Panc1 (cell line): ENCODE measurements around the gene PRKG1. TPM values are rescaled to one million over a fixed set of nuclear protein-coding genes. Genes with fewer than 3 reads are reported as not detected.

Experiments used
- ATAC-seq: fragments of 200-7000 bp; cut with Tn5 transposase; 2 replicates; pipeline ENCODE4 v1.9.1; 2020; ENCODE audit warnings: mild to moderate bottlenecking, moderate library complexity
- BruUV-seq: library from RNA; stranded (reverse); fragments of 400-500 nt; replicated peaks from 2 replicates; lab custom pipeline; 2021; lab: Mats Ljungman, UMichigan
- CTCF ChIA-PET: fragments of 300-600 bp; sonication (Branson Sonifier 250); formaldehyde crosslinking; loops from one replicate; lab custom pipeline; 2022; ENCODE audit warnings: antibody characterized with exemption; lab: Charles Lee
- POLR2A ChIA-PET: fragments of 300-600 bp; sonication (Branson Sonifier 250); formaldehyde crosslinking; loops from one replicate; lab custom pipeline; 2022; ENCODE audit warnings: antibody characterized with exemption; lab: Charles Lee
- DNase-seq: peaks from one replicate; pipeline ENCODE4 v3.0.0-alpha.2; 2010; ENCODE audit warnings: low read depth, low spot score
- H3K27ac ChIP-seq: 2 replicates; pipeline ENCODE4 v1.5.1; 2011; ENCODE audit warnings: mild to moderate bottlenecking, low read length, inconsistent platforms
- H3K27me3 ChIP-seq: fragments of 200-500 bp; sonication (Bioruptor generic); 2 replicates; pipeline ENCODE4 v1.6.0; 2014; ENCODE audit warnings: low read length, inconsistent platforms; ENCODE audit not compliant: control insufficient read depth, insufficient read depth
- H3K36me3 ChIP-seq: fragments of 200-500 bp; sonication (Bioruptor generic); 2 replicates; pipeline ENCODE4 v1.5.1; 2014; ENCODE audit warnings: inconsistent platforms, mild to moderate bottlenecking, low read length, moderate library complexity; ENCODE audit not compliant: control insufficient read depth, insufficient read depth
- H3K4me1 ChIP-seq: 2 replicates; pipeline ENCODE4 v1.5.1; 2011; ENCODE audit warnings: inconsistent platforms, mild to moderate bottlenecking, low read length, moderate library complexity; ENCODE audit not compliant: control insufficient read depth, insufficient read depth
- H3K4me3 ChIP-seq, 2 experiments: 2 replicates each; pipeline ENCODE4 v1.5.1; 2011 to 2012; ENCODE audit warnings: low read depth in 2 of 2, low read length in 2 of 2, mild to moderate bottlenecking in 2 of 2, inconsistent platforms in 1 of 2, moderate library complexity in 1 of 2
- H3K9me3 ChIP-seq: fragments of 200-500 bp; sonication (Bioruptor generic); 2 replicates; pipeline ENCODE4 v1.5.1; 2014; ENCODE audit warnings: low read depth, mild to moderate bottlenecking, inconsistent platforms, low read length, moderate library complexity; ENCODE audit not compliant: control insufficient read depth, insufficient read depth
- CTCF ChIP-seq: fragments of 450-650 bp; IDR thresholded peaks from 2 replicates; pipeline ENCODE4 v1.5.1; 2017; ENCODE audit warnings: mild to moderate bottlenecking
- POLR2AphosphoS5 ChIP-seq: IDR thresholded peaks from 2 replicates; pipeline ENCODE4 v1.6.1; 2012; ENCODE audit warnings: mild to moderate bottlenecking, low read depth, low read length, moderate library complexity
- REST ChIP-seq, 2 experiments: IDR thresholded peaks; 2 replicates each; pipeline ENCODE4 v1.6.1; 2011 to 2012; ENCODE audit warnings: low read depth in 2 of 2, control low read depth in 1 of 2, low read length in 1 of 2, mild to moderate bottlenecking in 1 of 2, moderate library complexity in 1 of 2; ENCODE audit not compliant: insufficient read depth in 1 of 2
- SIN3A ChIP-seq: IDR thresholded peaks from 2 replicates; pipeline ENCODE4 v1.6.1; 2012; ENCODE audit warnings: low read depth, mild to moderate bottlenecking, low read length, moderate library complexity, borderline replicate concordance; ENCODE audit not compliant: insufficient read depth
- TCF7L2 ChIP-seq: IDR thresholded peaks from 2 replicates; pipeline ENCODE4 v1.6.1; 2011; ENCODE audit warnings: mild to moderate bottlenecking, low read depth, low read length, inconsistent platforms
- in situ Hi-C: cut with HindIII; loops from 2 replicates; pipeline ENCODE4 v1.10.0; 2016; ENCODE audit warnings: low sequenced_read_pairs, low pct_unique_long_range_greater_than_20kb
- intact Hi-C: fragments of 100-400 bp; cut with micrococcal nuclease; formaldehyde crosslinking; loops from one replicate; pipeline ENCODE4 v1.10.0; 2022; ENCODE audit not compliant: unreplicated experiment
- total RNA-seq: library from RNA; stranded (reverse); gene quantifications from one replicate; pipeline ENCODE4 v1.2.1, GENCODE V29; 2021; ENCODE audit not compliant: unreplicated experiment

PRKG1 gene
- total RNA-seq, 1 experiment from 2014 or later: 0.92 TPM

- CTCF ChIA-PET: no interaction called here
- POLR2A ChIA-PET: no interaction called here
- no peak for TF ChIP-seq REST (IDR thresholded peaks at IDR 0.05; ENCODE audit: insufficient read depth in 1 of 2, low read depth in 2 of 2, low read length in 1 of 2)
- no peak for TF ChIP-seq POLR2AphosphoS5
- TF ChIP-seq TCF7L2: no peak
- no peak for TF ChIP-seq SIN3A
- TF ChIP-seq CTCF: no peak
- H3K9me3 ChIP-seq: no peaks in the 10 kb centered on the region
- H3K4me3 ChIP-seq: no peak overlapping the region
- H3K4me1 ChIP-seq: no peaks in the 10 kb centered on the region
- in situ Hi-C loops (no loop called here), intact Hi-C loops (no loop called here)
- no peaks in the 10 kb centered on the region for H3K27me3 ChIP-seq
- DNase-seq: no peak
- BruUV-seq: no TSS peak
- H3K36me3 ChIP-seq: no peaks in the 10 kb centered on the region
- no peak overlapping the region for H3K27ac ChIP-seq
- no peak for ATAC-seq
Observed at GRCh38 chr10:51425431-51425830, 351.1 kb downstream of the PRKG1 start.

- DNase-seq (no peak), ATAC-seq (no peak)
- no TSS peak for BruUV-seq
- Histone ChIP-seq H3K4me3 (no peak overlapping the region), H3K9me3 (no peaks in the 10 kb centered on the region), H3K4me1 (no peaks in the 10 kb centered on the region), H3K36me3 (no peaks in the 10 kb centered on the region), H3K27ac (no peak overlapping the region), H3K27me3 (no peaks in the 10 kb centered on the region)
- intact Hi-C loops: no loop called here
- in situ Hi-C loops: no loop called here
- CTCF ChIA-PET: no interaction called here
- POLR2A ChIA-PET: interaction anchor here (0.6 kb wide), 1 partner anchor 847 kb away, joined by 3 read pairs; no protein-coding TSS in a partner anchor
- TF ChIP-seq SIN3A: no peak
- no peak for TF ChIP-seq POLR2AphosphoS5
- no peak for TF ChIP-seq REST (IDR thresholded peaks at IDR 0.05; ENCODE audit: insufficient read depth in 1 of 2, low read depth in 2 of 2, low read length in 1 of 2)
- TF ChIP-seq TCF7L2: no peak
- TF ChIP-seq CTCF: no peak
Observed at GRCh38 chr10:51427758-51428157, 353.5 kb downstream of the PRKG1 start.
